Pancreas (tissue), 10 donors: ENCODE data around the gene PIGW. TPM values are rescaled to one million over a fixed set of nuclear protein-coding genes. Genes with fewer than 3 reads are reported as not detected.

Experiments used
- ATAC-seq, 4 donors: fragments of 200-7000 bp; cut with Tn5 transposase; one replicate each; pipeline versions ENCODE4 v1.8.0 to v1.9.1; 2020; ENCODE audit warnings: mild to moderate bottlenecking in 4 of 4, moderate library complexity in 4 of 4
- DNase-seq, 6 donors: peaks; one replicate each; pipeline ENCODE4 v3.0.0-alpha.2; 2020
- FAIRE-seq: peaks from 2 replicates; lab custom pipeline; 2012; peaks lifted over from hg19 to GRCh38; lab: Jason Lieb, UNC
- H3K27ac ChIP-seq, 4 donors: fragments of 200-600 bp; sonication (generic); 1 replicate in 3 of 4; 2 replicates in 1 of 4; pipeline versions ENCODE4 v1.5.0 to v1.8.0; 2020
- H3K27me3 ChIP-seq, 4 donors: fragments of 200-600 bp; one replicate each; pipeline ENCODE4 v1.8.0; 2021
- H3K36me3 ChIP-seq, 3 donors: fragments of 200-600 bp; sonication (generic) in 1 of 3; one replicate each; pipeline versions ENCODE4 v1.5.0 to v1.8.0; 2020 to 2021
- H3K4me1 ChIP-seq, 3 donors: fragments of 200-600 bp; one replicate each; pipeline ENCODE4 v1.8.0; 2021
- H3K4me3 ChIP-seq, 4 donors: fragments of 200-600 bp; sonication (generic) in 2 of 4; one replicate each; pipeline versions ENCODE4 v1.5.0 to v1.8.0; 2020 to 2021
- H3K9me3 ChIP-seq, 4 donors: fragments of 200-600 bp; one replicate each; pipeline ENCODE4 v1.8.0; 2021
- WGBS, 2 donors: extraction: QIAGEN DNeasy Blood & Tissue Kit; methylation state at CpG; one replicate each; pipeline ENCODE4 v1.1.7; 2013; 5-methylcytosine and 5-hydroxymethylcytosine counted together
- intact Hi-C, 3 donors: fragments of 100-400 bp; cut with DNase I; formaldehyde crosslinking; loops; one replicate each; pipeline versions ENCODE4 v1.11.1 to v1.14.2; 2022
- polyA plus RNA-seq, 2 donors: library from polyadenylated mRNA; stranded (reverse); fragments of 200-250 nt; gene quantifications; one replicate each; pipeline ENCODE4 v1.2.3, GENCODE V29; 2013
- total RNA-seq, 6 donors: library from RNA; stranded (reverse); fragmentation: NEBNext Ultra II Directional in 4 of 6; extraction: Animal tissue kit (Norgen Biotek cat#: 25700) in 4 of 6; gene quantifications; one replicate each; pipeline versions ENCODE4 v1.2.1 to v1.2.4, GENCODE V29; 2021 to 2023
- TF ChIP-seq, protein P1 (sequence below), 4 donors: fragments of 200-600 bp; sonication (generic) in 3 of 4; IDR thresholded peaks; one replicate each; pipeline versions ENCODE4 v1.5.0 to v1.8.0; 2021; ENCODE audit warnings: antibody characterized with exemption in 4 of 4
- donor health status: healthy with polysubstance abuse.
- donor health status: DM: no; HTN: no; CAD: no; lungs with moderate emphysema.
- donor health status: DM: no; HTN: no; CAD: no.
- donor health status: control.
- donor health status: control.
- donor health status: Bipolar disorder and iron deficiency.
- donor health status: DM: yes; HTN: yes; CAD: no.
- donor health status: DM: no; HTN: no; CAD: no.
- donor health status: DM: no; HTN: no; CAD: no.
- donor health status: DM: yes; HTN: yes; CAD: no.

PIGW gene
- total and polyA plus RNA-seq, 8 donors = 1.1 to 3.9 (median 2.9) TPM

- Histone ChIP-seq H3K36me3 (no peaks in the 10 kb centered on the region), H3K9me3 (no peaks in the 10 kb centered on the region), H3K4me1 (peaks cover 21 to 48% (median 29%) of the 10 kb centered on the region in 3 donors), H3K27ac (no peak overlapping the region), H3K4me3 (peak overlapping the region in 1 of 4 donors; percentile 2), H3K27me3 (no peaks in the 10 kb centered on the region)
- ATAC-seq (no peak), DNase-seq (no peak), FAIRE-seq (no peak)
- intact Hi-C loops = no loop called here
- TF ChIP-seq, protein P1, sequence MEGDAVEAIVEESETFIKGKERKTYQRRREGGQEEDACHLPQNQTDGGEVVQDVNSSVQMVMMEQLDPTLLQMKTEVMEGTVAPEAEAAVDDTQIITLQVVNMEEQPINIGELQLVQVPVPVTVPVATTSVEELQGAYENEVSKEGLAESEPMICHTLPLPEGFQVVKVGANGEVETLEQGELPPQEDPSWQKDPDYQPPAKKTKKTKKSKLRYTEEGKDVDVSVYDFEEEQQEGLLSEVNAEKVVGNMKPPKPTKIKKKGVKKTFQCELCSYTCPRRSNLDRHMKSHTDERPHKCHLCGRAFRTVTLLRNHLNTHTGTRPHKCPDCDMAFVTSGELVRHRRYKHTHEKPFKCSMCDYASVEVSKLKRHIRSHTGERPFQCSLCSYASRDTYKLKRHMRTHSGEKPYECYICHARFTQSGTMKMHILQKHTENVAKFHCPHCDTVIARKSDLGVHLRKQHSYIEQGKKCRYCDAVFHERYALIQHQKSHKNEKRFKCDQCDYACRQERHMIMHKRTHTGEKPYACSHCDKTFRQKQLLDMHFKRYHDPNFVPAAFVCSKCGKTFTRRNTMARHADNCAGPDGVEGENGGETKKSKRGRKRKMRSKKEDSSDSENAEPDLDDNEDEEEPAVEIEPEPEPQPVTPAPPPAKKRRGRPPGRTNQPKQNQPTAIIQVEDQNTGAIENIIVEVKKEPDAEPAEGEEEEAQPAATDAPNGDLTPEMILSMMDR (IDR thresholded peaks at IDR 0.05) = no peak
Measured at GRCh38 chr17:36547776-36548175, 13.0 kb downstream of the PIGW start.

- ATAC-seq = no peak
- WGBS, 2 donors = 84 to 87% methylated on average over 8 of the region's 8 CpGs
- Histone ChIP-seq H3K27me3 (no peaks in the 10 kb centered on the region), H3K27ac (no peak overlapping the region), H3K9me3 (no peaks in the 10 kb centered on the region), H3K4me3 (no peak overlapping the region), H3K4me1 (peaks cover 25 to 38% (median 30%) of the 10 kb centered on the region in 3 donors), H3K36me3 (peaks cover 0 to 6% (median 5%) of the 10 kb centered on the region in 3 donors)
- no peak for FAIRE-seq
- intact Hi-C loops = no loop called here
- TF ChIP-seq, protein P1 (IDR thresholded peaks at IDR 0.05) = no peak
- DNase-seq = no peak
Measured at GRCh38 chr17:36550491-36551417, 16.0 kb downstream of the PIGW start.

- intact Hi-C loops = no loop called here
- peaks cover 5 to 13% (median 10%) of the 10 kb centered on the region in 3 donors for H3K4me1 ChIP-seq
- H3K9me3 ChIP-seq = no peaks in the 10 kb centered on the region
- no peak for DNase-seq
- no peak for FAIRE-seq
- no peak overlapping the region for H3K27ac ChIP-seq
- H3K4me3 ChIP-seq = no peak overlapping the region
- H3K27me3 ChIP-seq = no peaks in the 10 kb centered on the region
- 72 to 75% methylated on average over 3 of the region's 3 CpGs for WGBS, 2 donors
- peaks cover 0 to 22% (median 6%) of the 10 kb centered on the region in 3 donors for H3K36me3 ChIP-seq
- TF ChIP-seq, protein P1 (IDR thresholded peaks at IDR 0.05) = no peak
- ATAC-seq = no peak
Measured at GRCh38 chr17:36553459-36553858, 18.7 kb downstream of the PIGW start.

DNA sequence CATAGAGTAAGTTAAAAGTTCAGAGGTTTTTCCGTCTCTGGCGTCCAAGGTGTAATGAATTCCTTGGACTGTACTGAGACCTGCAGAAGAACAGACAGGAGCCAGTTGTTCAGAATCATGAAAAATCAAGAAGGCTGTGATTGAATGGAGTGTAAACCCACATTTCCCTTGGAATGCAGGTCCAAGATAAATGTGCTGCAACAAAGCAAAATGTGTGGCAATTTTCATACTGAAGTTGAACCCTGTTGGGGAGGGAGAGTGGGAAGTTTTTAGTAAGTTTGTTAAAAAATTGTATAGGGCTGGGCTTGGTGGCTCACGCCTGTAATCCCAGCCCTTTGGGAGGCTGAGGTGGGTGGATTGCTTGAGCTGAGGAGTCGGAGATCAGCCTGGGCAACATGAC lies 31.3 kb downstream of the PIGW start:
- peaks cover 0 to 56% (median 11%) of the 10 kb centered on the region in 3 donors for H3K36me3 ChIP-seq
- no peaks in the 10 kb centered on the region for H3K9me3 ChIP-seq
- FAIRE-seq = no peak
- H3K4me1 ChIP-seq = no peaks in the 10 kb centered on the region
- TF ChIP-seq, protein P1 (IDR thresholded peaks at IDR 0.05) = no peak
- no peak overlapping the region for H3K27ac ChIP-seq
- 97 to 99% methylated on average over 4 of the region's 4 CpGs for WGBS, 2 donors
- DNase-seq = no peak
- no peak overlapping the region for H3K4me3 ChIP-seq
- H3K27me3 ChIP-seq = no peaks in the 10 kb centered on the region
- intact Hi-C loops = no loop called here
- ATAC-seq = no peak

DNA sequence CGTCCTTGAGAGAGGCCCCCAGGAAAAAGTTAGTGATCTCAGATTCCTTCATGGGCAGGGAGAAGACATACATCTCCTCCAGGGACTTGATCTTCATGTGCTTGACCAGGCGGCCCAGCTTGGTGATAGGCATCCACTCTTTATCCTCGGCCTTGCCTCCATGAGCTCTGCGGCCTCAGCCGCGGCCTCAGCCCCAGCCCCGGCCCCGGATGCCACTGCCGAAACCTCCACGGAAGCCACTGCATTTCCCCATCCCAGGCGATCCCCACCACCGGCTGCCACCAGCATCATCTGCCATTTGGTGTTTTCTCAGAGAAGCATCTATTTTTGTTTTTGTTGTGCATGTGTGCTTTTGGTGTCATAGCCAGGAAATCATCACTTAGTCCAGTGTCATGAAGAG lies 40.2 kb downstream of the PIGW start:
- H3K36me3 ChIP-seq = peaks cover 0 to 28% (median 11%) of the 10 kb centered on the region in 3 donors
- ATAC-seq = no peak
- DNase-seq = no peak

More for the DNA sequence above, 40.2 kb downstream of the PIGW start:
- intact Hi-C loops = no loop called here
- no peak for FAIRE-seq
- TF ChIP-seq, protein P1 (IDR thresholded peaks at IDR 0.05) = no peak
- Histone ChIP-seq H3K27ac (no peak overlapping the region), H3K9me3 (no peaks in the 10 kb centered on the region), H3K4me1 (no peaks in the 10 kb centered on the region), H3K27me3 (no peaks in the 10 kb centered on the region), H3K4me3 (no peak overlapping the region)
- WGBS, 2 donors = 94 to 97% methylated on average over 12 of the region's 12 CpGs
